ENCODE measurements around the gene MESP2.

The MESP2 gene

GRCh38 chr15:89767411-89767915 is 8.7 kb upstream of the MESP2 start:
- CTCF ChIA-PET = interaction anchor here (1.0 to 1.1 kb wide), 2 partner anchors 27 to 107 kb away, joined by 3 to 4 read pairs; no protein-coding TSS in a partner anchor
- DNase-seq (ENCODE audit: extremely low spot score) = no peak

GRCh38 chr15:89768071-89768500 is 8.0 kb upstream of the MESP2 start:
- POLR2A ChIA-PET = interaction anchor here (0.9 kb wide), 2 partner anchors 13 to 126 kb away, joined by 3 read pairs; partner anchors contain the start of gene AP3S2
- no peak for TF ChIP-seq PKNOX1 (IDR thresholded peaks at IDR 0.05)
- TF ChIP-seq SP1 (IDR thresholded peaks at IDR 0.05) = no peak
- no peak for TF ChIP-seq FOXK2 (IDR thresholded peaks at IDR 0.05)
- TF ChIP-seq FOXA1 (IDR thresholded peaks at IDR 0.05) = no peak
- no peak for TF ChIP-seq FOXM1 (IDR thresholded peaks at IDR 0.05; ENCODE audit: borderline replicate concordance)
- no peak for TF ChIP-seq ELF4 (IDR thresholded peaks at IDR 0.05)
- TF ChIP-seq LEF1 (IDR thresholded peaks at IDR 0.05; ENCODE audit: borderline replicate concordance) = no peak
- TF ChIP-seq ZNF384 (IDR thresholded peaks at IDR 0.05) = no peak
- TF ChIP-seq BHLHE40 (IDR thresholded peaks at IDR 0.05; ENCODE audit: borderline replicate concordance) = no peak
- no peak for TF ChIP-seq SUZ12 (IDR thresholded peaks at IDR 0.05)
- TF ChIP-seq HDGF (IDR thresholded peaks at IDR 0.05; ENCODE audit: borderline replicate concordance) = no peak
- no peak for TF ChIP-seq L3MBTL2 (conservative IDR thresholded peaks at IDR 0.05)
- TF ChIP-seq CTBP1 (IDR thresholded peaks at IDR 0.05; ENCODE audit: borderline replicate concordance) = no peak
- no peak for TF ChIP-seq ARNT (IDR thresholded peaks at IDR 0.05)
- CTCF ChIA-PET = interaction anchor here (0.6 to 1.1 kb wide), 4 partner anchors 28 to 365 kb away, joined by 3 to 5 read pairs (median 4); no protein-coding TSS in a partner anchor
- no peak for DNase-seq (ENCODE audit: extremely low spot score)

More at GRCh38 chr15:89767411-89767915, 8.7 kb upstream of the MESP2 start:
- TF ChIP-seq ELF4 (IDR thresholded peaks at IDR 0.05) = no peak
- TF ChIP-seq FOXK2 (IDR thresholded peaks at IDR 0.05) = no peak
- no peak for TF ChIP-seq TARDBP (IDR thresholded peaks at IDR 0.05)
- TF ChIP-seq CTBP1 (IDR thresholded peaks at IDR 0.05; ENCODE audit: borderline replicate concordance) = no peak
- no peak for TF ChIP-seq HDGF (IDR thresholded peaks at IDR 0.05; ENCODE audit: borderline replicate concordance)
- no peak for TF ChIP-seq SUZ12 (IDR thresholded peaks at IDR 0.05)
- POLR2A ChIA-PET = no interaction called here

- CTCF ChIA-PET = no interaction called here
- TF ChIP-seq TARDBP (IDR thresholded peaks at IDR 0.05) = no peak
- TF ChIP-seq FOXK2 (IDR thresholded peaks at IDR 0.05) = no peak
- no peak for TF ChIP-seq ARNT (IDR thresholded peaks at IDR 0.05)
- TF ChIP-seq LEF1 (IDR thresholded peaks at IDR 0.05; ENCODE audit: borderline replicate concordance) = no peak
- no peak for TF ChIP-seq ZNF384 (IDR thresholded peaks at IDR 0.05)
- no peak for TF ChIP-seq NFRKB (IDR thresholded peaks at IDR 0.05)
- no peak for TF ChIP-seq L3MBTL2 (conservative IDR thresholded peaks at IDR 0.05)
- no peak for TF ChIP-seq FOXM1 (IDR thresholded peaks at IDR 0.05; ENCODE audit: borderline replicate concordance)
- no peak for TF ChIP-seq BHLHE40 (IDR thresholded peaks at IDR 0.05; ENCODE audit: borderline replicate concordance)
- TF ChIP-seq SP1 (IDR thresholded peaks at IDR 0.05) = no peak
- TF ChIP-seq ELF4 (IDR thresholded peaks at IDR 0.05) = no peak
- no peak for TF ChIP-seq SUZ12 (IDR thresholded peaks at IDR 0.05)
- TF ChIP-seq FOXA1 (IDR thresholded peaks at IDR 0.05) = no peak
- no peak for TF ChIP-seq PKNOX1 (IDR thresholded peaks at IDR 0.05)
- TF ChIP-seq HDGF (IDR thresholded peaks at IDR 0.05; ENCODE audit: borderline replicate concordance) = no peak
- TF ChIP-seq CTBP1 (IDR thresholded peaks at IDR 0.05; ENCODE audit: borderline replicate concordance) = no peak
- POLR2A ChIA-PET = no interaction called here
- DNase-seq (ENCODE audit: extremely low spot score) = no peak
Observed at GRCh38 chr15:89769366-89769765, 6.8 kb upstream of the MESP2 start.

GRCh38 chr15:89770041-89770440 is 6.1 kb upstream of the MESP2 start:
- CTCF ChIA-PET = interaction anchor here (2.4 to 6.7 kb wide), 2 partner anchors 9 to 105 kb away, joined by 7 to 38 read pairs; no protein-coding TSS in a partner anchor
- DNase-seq (ENCODE audit: extremely low spot score) = no peak
- POLR2A ChIA-PET = no interaction called here
- TF ChIP-seq FOXA1 (IDR thresholded peaks at IDR 0.05) = no peak
- TF ChIP-seq NFRKB (IDR thresholded peaks at IDR 0.05) = no peak
- TF ChIP-seq PKNOX1 (IDR thresholded peaks at IDR 0.05) = no peak
- TF ChIP-seq SP1 (IDR thresholded peaks at IDR 0.05) = no peak
- no peak for TF ChIP-seq ELF4 (IDR thresholded peaks at IDR 0.05)
- no peak for TF ChIP-seq CTBP1 (IDR thresholded peaks at IDR 0.05; ENCODE audit: borderline replicate concordance)
- TF ChIP-seq LEF1 (IDR thresholded peaks at IDR 0.05; ENCODE audit: borderline replicate concordance) = no peak
- no peak for TF ChIP-seq TARDBP (IDR thresholded peaks at IDR 0.05)
- no peak for TF ChIP-seq BHLHE40 (IDR thresholded peaks at IDR 0.05; ENCODE audit: borderline replicate concordance)
- no peak for TF ChIP-seq FOXM1 (IDR thresholded peaks at IDR 0.05; ENCODE audit: borderline replicate concordance)
- TF ChIP-seq SUZ12 (IDR thresholded peaks at IDR 0.05) = no peak
- TF ChIP-seq L3MBTL2 (conservative IDR thresholded peaks at IDR 0.05) = no peak
- no peak for TF ChIP-seq HDGF (IDR thresholded peaks at IDR 0.05; ENCODE audit: borderline replicate concordance)
- no peak for TF ChIP-seq ZNF384 (IDR thresholded peaks at IDR 0.05)
- TF ChIP-seq FOXK2 (IDR thresholded peaks at IDR 0.05) = no peak
- no peak for TF ChIP-seq ARNT (IDR thresholded peaks at IDR 0.05)

GRCh38 chr15:89772932-89773583 is 3.1 kb upstream of the MESP2 start:
- TF ChIP-seq LEF1 (IDR thresholded peaks at IDR 0.05; ENCODE audit: borderline replicate concordance) (no peak), CTBP1 (IDR thresholded peaks at IDR 0.05; ENCODE audit: borderline replicate concordance) (no peak), SUZ12 (IDR thresholded peaks at IDR 0.05) (no peak), PKNOX1 (IDR thresholded peaks at IDR 0.05) (no peak)
- CTCF ChIA-PET = interaction anchor here (0.5 to 6.7 kb wide), 5 partner anchors 12 to 302 kb away, joined by 3 to 38 read pairs (median 4); no protein-coding TSS in a partner anchor

More at GRCh38 chr15:89772932-89773583, 3.1 kb upstream of the MESP2 start:
- POLR2A ChIA-PET = interaction anchor here (0.7 kb wide), 1 partner anchor 21 kb away, joined by 3 read pairs; no protein-coding TSS in a partner anchor
- peak; percentile 52 for DNase-seq (ENCODE audit: extremely low spot score)

All from HEK293T (cell line).